ENCODE results near the gene TPH2. TPM values are rescaled to one million over a fixed set of nuclear protein-coding genes. Genes with fewer than 3 reads are reported as not detected.

Gene TPH2
- polyA plus RNA-seq, 1 donor, result 0.10 TPM

DNA sequence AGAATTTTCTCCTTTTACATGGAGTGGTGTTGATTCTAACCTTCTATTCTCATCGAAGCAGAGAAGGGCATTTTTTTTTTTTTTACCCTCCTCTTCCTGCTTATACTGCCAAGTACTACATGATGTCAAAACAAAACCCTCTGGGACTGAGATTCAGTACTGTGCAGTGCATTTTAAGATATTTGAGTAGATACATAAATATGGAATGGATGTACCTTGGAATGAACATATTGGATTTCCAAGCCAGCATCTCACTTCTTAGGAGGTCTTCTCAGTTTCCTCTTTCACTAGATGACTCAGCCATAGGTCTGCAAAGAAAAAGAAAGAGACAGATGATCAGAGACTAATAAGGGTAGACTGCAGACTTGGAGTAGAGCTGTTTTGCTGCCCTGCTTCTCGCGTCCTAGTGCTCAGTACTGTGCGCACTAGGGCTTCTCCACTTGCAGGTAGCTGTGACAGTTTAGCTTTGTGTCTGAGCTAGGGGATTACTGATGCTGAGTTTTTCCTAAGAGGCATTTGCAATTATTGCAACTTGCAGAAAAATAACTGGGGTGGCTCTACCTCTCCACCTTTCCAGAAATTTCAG lies 20.4 kb downstream of the TPH2 start:
- no peak for DNase-seq

DNA sequence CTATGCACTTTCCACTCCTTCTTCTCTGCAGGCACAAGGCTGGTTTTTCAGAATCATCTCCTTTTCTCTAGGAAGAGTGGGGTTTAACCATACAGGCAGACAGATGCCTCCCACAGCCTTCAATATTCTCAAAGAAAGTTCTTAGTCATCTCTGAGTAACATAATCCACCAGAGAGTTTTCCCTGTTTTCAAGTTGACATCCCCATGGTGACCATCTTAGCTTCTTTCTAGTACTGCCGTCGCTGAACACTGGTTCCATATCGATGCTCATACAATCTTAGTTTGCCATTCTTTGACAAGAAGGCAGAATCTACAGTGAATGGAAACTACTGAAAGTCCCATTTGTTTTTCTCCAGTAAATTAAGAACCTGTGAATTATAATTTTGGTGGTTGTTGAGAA lies 28.6 kb downstream of the TPH2 start:
- no peak for DNase-seq

DNA sequence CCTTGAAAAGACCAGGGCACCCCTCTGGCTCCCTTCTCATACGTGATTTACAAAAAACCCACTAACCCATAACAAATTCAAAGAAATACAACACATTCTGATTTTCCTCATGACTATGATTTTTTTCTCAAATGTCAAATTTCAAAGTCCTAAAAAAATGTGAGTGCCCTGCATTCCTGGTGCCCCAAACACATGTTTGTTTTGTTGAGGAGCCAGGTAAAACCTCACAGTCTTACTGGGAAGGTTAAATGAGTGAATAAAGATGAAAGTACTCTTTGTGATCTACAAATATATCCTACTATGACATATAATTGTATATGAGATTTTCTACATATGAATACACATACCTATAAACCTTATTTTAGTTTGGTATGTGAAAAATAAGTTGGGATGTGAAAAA lies 30.7 kb downstream of the TPH2 start:
- no peak for DNase-seq

DNA sequence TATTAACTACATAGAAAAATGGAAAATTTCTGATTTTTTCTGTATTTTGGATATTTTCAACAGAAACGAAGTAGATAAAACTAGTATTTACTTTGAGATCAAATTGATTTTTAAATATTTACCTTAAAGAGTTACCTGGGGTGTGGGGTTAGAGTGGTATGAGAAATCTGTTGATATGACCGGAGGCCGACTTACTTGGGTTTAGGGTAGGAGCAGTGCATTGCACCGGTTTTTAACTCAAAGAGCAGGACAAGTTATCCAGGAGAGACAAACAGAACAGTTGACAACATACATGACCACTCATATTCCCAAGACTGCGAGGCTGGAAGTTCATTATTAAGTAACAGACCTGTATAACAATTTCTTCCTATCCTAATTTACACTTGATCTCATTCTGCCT lies 31.4 kb downstream of the TPH2 start:
- DNase-seq, result no peak

DNA sequence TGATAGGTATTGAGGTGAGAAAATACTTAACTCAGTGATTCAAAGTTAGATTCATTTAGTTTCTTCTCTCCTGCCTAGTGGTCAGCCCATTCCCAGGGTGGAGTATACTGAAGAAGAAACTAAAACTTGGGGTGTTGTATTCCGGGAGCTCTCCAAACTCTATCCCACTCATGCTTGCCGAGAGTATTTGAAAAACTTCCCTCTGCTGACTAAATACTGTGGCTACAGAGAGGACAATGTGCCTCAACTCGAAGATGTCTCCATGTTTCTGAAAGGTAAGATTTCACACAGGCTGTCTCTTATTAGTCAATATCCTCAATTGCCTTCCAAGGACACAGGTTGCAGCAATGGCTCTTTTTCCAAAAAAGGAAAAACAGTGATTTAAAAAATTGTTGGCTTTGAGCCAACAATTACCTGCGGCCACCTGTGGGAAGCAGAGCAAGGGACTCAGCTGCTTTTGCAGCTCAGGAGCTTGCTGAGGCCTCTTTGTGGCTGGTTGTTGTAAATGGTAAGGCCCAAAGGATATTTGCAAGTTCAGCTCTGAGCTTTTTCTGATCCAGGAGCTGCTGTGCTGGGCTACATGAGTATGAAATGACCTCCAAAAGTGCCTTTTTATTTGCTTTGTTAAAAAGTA lies 33.9 kb downstream of the TPH2 start:
- no peak for DNase-seq

DNA sequence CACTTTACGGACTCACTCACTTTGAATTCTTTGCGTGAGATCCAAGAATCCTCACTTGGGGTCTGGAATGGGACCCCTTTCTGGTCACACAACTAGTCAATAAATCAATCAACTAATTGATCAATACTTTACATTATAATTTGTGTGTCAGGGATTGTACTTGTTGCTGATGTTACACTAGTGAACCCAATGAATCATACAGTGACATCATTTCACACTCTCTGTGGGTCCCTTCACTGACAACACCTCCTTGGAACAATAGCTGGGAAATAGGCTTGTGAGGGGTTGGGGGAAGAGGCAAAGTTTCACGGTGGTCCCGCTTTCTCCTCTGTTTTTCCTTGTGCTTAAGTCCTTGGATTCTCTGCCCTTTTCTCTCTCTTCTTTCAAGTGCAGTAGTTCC lies 35.0 kb downstream of the TPH2 start:
- no peak for DNase-seq

DNA sequence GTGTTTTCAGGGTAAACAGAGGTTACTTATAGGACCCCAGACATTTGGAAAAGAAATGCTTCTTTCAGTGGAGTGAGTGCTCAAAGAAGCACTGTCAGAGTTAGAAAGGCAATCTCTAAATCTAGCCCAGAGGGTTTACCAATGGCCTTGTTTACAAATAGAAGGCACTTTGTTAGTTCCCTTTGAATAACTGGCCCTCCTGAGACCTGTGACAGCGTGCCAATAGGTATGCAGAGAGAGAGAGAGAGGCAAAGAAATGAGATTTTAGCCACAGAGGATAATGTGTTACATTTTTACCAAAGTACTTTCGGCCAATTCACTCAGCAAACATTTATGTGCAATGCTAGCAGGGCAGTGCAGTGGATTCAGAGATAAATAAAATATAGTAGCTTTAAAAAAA lies 41.9 kb downstream of the TPH2 start:
- DNase-seq, result no peak

DNA sequence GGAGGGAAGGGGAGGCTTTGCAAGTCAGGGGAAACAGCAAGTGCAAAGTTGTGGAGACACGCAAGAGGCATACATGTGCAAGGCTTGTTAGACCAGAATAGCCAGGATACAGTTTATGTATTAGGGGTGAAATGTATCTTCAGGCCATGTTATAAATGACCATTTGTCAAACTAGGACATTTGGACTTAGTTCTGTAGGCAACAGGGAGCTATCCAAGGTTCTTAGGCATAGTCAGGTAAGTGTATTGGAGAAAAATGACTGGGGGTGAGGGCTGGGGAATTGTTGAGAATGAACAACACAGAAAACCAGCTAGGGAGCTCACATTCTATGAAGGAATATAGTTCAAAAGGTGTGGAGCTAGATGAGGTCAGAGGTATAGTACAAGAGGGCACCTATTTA lies 42.5 kb downstream of the TPH2 start:
- DNase-seq, result peak; percentile 4

DNA sequence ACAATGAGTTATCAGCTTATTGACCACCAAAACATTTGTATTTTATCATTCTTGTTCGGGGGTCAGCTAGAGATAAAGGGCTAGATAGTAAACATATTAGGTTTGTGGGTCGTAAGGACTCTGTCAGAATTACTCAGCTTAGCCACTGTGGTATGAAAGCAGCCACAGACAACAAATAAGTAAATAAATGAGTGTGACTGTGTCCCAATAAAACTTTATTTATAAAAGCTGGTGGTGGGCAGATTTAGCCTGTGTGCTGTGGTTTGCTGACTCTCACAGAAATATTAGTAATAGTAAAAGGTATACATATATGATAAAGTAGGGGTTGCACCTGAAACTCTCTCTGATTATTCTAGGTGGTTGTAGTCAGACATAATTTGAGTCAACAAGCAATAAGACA lies 56.1 kb downstream of the TPH2 start:
- DNase-seq, result no peak

DNA sequence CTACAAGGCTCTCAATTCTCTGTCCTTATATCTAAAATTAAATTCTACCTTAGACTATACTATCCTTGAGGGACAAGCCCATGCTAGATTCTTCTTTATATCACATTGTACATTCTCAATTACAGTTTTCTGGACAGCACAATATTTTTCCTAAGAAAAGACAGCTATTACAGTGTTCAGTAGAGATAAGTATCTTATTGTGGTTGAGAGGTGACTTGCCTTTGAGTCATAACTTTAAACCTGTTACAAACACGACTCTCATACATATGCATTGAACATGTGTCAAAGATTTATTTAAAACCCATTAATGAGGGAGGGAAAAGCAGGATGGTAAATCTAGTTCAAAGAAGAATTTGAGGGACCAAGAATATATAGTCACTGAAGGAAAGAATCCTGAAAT lies 61.1 kb downstream of the TPH2 start:
- no peak for DNase-seq

DNA sequence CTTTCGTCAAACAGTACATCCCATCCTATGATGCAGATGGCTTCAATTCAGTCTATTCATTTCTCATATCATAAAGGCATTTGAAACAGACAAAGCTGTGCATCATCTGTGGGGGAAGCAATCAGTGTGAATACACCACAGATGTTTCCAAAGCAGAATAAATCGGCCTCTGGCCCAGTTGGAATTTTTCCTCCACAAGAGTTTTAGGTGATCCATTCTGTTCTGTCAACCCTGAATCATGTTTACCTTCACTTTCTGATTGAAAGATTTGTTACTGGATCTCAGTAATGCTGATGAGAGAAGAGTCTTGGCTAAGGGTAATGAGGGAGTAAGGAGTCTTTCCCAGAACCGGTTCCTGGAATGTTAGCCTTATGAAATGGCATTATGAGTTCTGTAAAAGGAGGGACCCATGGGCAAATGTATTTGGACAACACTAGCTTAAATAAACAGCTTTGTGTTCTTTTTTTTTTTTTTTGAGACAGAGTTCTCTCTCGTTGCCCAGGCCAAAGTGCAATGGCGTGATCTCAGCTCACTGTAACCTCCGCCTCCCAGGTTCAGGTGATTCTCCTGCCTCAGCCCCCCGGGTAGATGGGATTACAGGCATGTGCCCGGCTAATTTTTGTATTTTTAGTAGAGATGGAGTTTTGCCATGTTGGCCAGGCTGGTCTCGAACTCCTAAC lies 62.5 kb downstream of the TPH2 start:
- DNase-seq, result no peak

DNA sequence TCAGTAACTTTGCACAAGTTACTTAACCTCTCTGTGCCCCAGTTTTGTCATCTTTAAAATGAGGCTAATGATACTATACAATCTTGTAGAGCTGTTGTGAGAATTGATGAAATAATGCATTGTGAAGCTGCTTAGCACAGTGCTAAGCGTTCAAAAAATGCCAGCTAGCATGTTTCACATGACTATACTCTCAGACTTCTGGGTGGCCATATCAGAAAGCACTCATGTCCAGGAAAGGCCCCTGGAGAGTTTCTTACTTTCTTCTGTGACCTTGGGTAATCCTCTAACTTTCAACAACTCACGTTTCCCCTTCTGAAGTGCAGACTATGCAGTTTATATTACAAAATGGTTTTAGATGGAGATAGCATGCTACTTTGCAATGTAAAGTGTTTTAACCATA lies 68.1 kb downstream of the TPH2 start:
- DNase-seq, result no peak

DNA sequence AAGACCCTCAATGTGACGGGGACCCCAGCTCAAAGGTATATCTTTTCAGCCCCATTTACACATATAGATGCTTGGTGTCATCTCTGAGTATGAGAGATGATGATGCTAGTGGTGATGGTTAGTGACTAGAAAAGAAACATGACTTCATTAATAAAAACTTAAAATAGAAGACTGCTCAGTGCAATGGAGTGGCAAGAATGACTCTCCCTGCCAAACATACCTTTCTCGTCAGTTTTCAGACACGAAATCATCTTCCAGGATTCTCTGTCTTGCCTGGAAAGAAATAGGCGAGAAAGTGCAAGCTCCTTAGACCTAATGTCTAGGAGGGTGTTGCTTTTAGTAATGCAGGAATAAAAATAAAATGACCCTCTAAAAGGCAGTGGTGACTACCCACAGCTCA lies 71.7 kb downstream of the TPH2 start:
- DNase-seq, result no peak

DNA sequence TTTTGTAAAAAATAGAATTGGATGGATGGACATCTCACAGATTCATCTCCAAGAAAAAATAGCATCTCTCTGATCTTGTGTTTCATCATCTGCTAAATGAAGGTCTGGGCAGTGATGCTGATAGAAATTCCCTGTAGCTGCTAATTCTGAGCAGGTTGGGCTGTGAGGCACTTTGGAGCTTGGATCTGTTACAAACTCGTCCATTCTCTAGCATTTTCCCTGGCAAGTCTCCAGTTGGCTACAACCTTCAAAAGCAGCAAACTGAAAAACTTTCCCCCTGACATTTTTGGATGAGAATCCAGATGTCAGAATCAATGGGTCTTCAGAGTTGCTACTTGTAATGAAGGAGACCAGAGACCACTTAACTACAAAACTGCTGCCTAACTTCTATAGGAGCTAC lies 72.7 kb downstream of the TPH2 start:
- DNase-seq, result no peak

DNA sequence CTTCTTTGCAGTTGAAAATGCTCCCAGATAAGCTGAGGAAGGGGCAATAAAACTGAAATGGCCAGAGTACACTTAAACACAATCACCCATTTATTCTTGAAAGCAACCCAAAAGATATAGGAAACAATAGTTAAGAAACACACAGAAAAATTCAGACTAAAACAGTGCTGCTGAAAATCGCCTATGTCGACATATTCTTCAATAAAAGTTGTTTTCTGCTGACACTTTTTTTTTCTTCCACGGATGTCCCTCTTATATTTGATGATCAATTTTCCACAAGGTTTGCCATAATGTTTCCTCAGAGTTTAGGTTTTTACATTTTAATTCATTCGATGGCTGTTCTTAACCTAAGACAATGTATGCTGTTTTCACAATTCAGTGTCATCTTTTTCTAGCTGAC lies 74.2 kb downstream of the TPH2 start:
- DNase-seq, result no peak

DNA sequence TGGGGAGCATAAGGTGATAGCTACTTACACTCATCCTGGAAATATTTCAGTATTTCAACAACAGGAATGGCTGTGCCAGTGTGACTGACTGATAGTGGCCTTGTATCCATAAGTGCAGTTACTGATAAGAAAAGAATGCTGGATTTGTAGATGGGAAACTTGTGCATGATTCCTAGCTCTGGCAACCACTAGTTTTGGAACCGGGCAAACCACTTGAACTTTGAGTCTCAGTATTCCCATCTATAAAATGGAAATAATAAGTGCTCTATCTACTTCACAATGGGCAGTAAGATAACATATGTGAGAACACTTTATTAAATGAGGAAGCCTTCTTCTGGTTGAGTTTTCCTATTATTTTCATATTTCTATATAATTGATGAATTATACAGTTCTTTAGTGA lies 77.2 kb downstream of the TPH2 start:
- no peak for DNase-seq

DNA sequence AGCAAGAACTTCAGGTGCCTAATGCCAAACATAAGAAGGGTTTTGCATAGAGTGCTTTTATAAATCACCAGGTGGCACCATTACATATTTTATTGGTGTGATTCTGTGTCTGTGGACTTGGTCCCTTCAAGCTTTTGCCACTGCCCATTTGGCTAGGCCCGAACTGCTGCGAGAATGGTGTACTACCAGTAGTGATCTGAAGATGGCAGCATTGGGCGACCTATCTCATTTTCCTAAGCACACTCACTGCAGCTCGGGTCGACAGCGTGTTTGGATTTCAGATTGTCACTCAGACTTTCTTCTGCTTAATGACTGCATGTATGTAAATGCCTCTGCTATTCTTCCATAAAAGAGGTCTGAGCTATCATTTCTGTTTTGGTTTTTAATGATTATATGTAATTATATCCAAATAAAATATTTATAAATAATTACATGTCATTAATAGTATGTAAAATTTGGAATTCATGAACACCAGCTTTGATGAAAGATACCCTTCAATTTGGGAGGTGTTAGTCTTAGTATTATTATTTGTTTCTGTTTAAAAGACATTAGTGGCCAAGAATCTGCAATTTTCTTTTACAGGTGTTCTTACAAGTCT lies 78.5 kb downstream of the TPH2 start:
- DNase-seq, result peak; percentile 68

DNA sequence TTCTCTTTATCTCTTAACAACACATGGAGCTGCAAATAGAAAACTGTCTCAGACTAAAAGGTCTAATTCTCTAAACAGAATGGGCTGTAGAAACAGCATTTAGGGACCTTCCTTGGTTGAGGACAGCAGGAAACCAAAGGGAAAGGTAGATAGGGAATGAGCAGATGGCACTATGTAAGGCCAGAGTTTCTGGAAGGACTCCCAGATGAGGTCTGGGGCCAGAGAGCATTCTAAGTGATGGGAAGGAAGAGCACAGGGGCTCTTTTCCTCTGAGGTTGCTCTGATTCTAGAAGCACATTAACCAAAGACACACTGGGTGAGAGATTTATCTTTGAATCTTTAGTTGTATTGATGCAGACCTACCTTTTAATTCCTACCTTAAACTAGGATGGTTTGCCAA lies 79.4 kb downstream of the TPH2 start:
- no peak for DNase-seq

DNA sequence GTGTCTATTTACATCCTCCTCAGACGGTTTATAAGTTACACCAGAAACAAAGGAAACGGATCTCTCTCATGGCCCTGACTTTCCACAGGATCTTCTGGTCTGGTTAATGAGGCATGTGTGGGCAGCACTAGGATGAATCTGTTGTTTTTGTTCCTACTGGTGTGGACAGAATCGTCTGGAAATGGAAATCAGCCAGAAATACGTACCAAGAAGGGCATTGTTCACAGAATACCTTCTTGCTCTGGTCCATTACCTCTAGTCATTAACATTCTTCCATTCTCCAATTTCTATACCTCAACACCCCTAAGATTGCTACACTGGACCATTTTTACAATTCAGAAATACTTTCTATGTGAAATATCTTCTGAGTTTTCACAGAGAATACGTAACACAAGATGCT lies 86.0 kb downstream of the TPH2 start:
- DNase-seq, result peak; percentile 26

DNA sequence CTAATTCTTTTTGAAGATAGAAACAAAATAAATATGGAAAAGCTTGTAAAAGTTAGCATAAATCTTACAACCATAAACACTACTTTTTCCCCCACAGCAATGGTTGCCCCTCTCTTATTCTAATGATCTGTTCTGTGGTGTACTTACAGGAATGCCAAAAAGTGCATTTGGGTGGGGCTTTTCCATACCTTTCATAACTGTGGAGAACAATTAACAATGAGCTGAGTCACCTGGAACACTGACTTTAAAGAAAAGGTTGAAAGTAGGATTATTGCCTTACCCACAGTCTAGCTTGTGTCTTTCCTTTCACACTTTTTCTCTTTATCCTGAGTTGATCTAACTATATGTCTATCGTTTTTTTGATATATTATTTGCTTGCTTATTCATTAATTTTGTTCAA lies 86.9 kb downstream of the TPH2 start:
- no peak for DNase-seq

DNA sequence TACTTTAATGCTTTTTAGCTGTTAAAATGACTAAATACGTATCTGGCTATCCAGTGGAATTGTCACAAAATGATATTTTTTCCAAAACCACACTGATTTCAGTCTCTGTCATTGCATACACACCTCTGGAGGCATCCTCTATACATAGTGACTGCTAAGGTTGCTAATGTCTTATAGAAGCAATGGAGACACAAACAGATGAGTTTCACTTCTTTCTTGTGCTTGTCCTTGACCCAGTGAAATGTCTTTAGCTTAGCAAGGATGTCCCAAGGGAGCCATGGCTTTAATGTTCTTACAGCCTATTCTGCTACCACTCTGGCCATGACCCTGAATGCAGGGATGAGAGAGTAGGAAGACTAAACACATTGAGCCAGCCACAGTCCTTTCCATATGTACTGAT lies 90.3 kb downstream of the TPH2 start:
- DNase-seq, result no peak

DNA sequence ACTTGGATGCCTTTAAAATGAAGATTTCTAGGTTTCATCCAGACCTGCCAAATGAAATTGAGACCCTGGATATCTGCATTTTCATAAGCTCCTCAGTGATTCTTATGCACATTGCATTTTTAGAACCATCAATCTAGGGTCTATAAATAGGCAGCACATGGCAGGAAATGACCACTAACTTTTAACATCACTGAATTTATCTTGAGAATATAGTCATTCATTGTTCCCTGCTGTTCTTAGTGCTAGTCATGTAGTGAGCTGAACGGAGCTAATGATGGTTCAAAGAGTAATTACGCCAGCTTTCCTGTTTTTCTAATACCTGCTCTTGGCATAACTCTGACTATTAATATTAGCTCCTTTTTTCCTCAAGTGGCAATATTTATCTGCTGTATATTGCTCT lies 91.6 kb downstream of the TPH2 start:
- DNase-seq, result no peak

DNA sequence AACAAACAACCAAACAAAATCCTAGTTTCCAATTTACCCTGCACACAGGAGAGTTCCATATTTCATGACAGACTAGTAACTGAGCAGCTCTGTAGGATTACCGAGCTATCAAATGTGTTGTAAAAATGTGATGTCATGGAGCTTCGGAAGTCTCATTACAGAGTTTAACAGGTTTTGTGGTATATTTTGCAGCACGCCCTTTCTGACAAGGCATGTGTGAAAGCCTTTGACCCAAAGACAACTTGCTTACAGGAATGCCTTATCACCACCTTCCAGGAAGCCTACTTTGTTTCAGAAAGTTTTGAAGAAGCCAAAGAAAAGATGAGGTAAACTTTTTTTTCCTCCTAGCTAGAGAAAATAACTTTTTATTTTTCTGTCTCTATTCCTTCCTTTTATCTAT lies 92.4 kb downstream of the TPH2 start:
- DNase-seq, result no peak

DNA sequence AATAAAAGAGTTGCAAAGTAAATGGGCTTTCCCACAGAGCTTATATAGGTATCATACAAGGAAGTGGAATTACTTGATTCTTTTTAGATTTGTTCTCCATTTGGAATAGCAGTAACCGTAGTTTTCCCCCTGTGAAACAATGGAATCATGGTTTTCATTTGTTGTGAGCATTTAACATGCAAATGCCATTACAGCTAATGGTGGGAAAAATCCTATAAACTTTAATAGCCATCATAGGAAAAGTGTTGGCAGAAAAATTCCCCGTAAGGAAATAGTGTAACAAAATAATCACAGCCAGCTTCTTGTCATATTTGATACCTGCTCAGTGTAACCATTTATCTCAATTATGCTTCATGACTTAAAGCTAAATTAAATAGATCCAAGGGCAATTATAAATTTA lies 95.3 kb downstream of the TPH2 start:
- no peak for DNase-seq
